ENCODE data around the gene CTNNBL1. TPM values are rescaled to one million over a fixed set of nuclear protein-coding genes. Genes with fewer than 3 reads are reported as not detected.

Gene CTNNBL1
- polyA plus RNA-seq, 6 donors from 2014 or later: 102 to 200 (median 125) TPM

DNA sequence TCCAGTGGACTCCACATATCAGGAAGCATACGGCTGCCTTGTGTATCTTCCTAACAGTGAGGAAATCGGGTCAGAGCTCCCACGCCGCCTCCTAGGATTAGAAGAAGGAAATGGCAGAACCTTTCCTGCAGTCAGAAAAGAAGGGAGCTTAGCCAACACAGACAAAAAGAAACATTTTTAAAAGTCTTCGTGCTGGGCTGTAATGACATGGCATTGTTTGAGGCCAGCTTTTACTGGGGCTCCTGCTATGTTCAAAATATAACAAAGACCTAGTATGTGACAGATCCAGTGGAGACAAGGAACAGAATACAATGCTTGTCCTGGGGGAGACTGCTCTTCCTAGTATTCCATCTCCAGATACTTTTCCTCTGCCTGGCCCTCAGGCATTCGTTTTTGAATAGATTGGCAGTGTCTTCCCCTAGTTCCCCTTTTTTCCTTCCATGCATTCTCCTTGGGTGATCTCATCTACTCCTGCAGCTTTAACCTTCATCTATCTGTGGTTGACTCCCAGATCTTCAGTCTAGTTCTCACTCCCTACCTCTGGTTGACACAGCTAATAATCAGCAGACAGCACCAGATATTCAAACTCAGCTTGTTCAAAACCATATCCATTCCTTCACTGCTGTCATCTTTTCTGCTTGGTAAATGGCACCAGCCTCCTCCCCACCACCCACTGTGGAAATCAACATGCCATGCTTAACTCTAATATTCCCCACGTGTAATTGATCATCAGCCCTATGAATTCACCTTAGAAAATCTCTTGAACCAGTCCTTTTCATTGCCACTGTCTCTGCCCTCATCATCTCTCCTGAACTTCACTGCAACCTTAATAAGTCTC is 114.6 kb downstream of the CTNNBL1 start:
- DNase-seq (no peak), ATAC-seq (ENCODE audit: low read depth in 2 of 2) (no peak)
- no peaks in the 10 kb centered on the region for H3K27me3 Mint-ChIP-seq
- peaks cover 14 to 62% (median 55%) of the 10 kb centered on the region in 3 donors for H3K4me1 Mint-ChIP-seq
- peaks cover 0 to 2% (median 0%) of the 10 kb centered on the region in 7 donors for H3K9me3 Mint-ChIP-seq
- peaks cover 8 to 9% of the 10 kb centered on the region in 2 donors for H3K36me3 Mint-ChIP-seq
- H3K4me3 Mint-ChIP-seq: peak overlapping the region in 1 of 8 donors; percentile 80
- H3K27ac Mint-ChIP-seq: peak overlapping the region; percentile 4 to 90 (median 56)

DNA sequence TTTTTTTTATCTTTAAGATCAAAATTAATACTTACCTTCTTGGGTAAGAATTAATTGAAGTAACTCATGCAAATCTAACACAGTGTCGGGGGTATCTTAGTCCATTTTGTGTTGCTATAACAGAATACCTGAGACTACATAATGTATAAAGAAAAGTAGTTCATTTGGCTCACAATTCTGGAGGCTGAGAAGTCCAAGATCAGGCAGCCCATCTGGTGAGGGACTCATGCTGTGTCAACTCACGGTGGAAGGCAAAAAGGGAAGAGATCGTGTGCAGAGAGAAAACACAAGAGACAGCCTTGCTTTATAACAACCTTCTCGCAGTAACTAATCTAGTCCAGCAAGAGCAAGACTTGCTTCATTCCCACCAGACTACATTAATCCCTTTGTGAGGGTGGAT is 116.2 kb downstream of the CTNNBL1 start:
- no peak for ATAC-seq (ENCODE audit: low read depth in 2 of 2)
- Mint-ChIP-seq H3K4me3 (no peak overlapping the region), H3K27ac (peak overlapping the region in 1 of 6 donors; percentile 80), H3K9me3 (peaks cover 0 to 2% (median 0%) of the 10 kb centered on the region in 7 donors), H3K36me3 (peaks cover 8 to 9% of the 10 kb centered on the region in 2 donors), H3K27me3 (no peaks in the 10 kb centered on the region), H3K4me1 (peaks cover 23 to 57% (median 48%) of the 10 kb centered on the region in 3 donors)
- DNase-seq: no peak

DNA sequence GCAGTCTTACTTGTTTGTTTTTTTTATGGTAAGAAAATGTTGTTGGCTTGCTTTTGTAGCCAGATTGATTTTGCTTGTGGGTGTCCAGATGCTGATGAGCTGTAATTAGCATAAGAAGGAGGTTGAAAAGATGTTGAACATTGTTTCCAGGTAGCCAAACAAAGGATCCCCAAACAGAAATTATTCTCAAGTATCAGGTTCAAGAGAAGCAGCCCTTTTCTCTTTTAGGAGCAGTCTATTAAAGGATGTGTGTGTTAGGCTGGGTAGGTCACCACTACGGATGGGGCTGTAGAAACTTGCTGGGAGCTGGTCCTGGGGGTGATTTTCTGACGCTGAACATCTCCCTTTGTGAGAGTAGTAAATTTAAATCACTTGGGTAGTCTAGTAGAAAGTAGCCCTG is 122.2 kb downstream of the CTNNBL1 start:
- no peak for ATAC-seq (ENCODE audit: low read depth in 2 of 2)
- H3K4me1 Mint-ChIP-seq: peaks cover 31 to 35% (median 33%) of the 10 kb centered on the region in 3 donors
- H3K27me3 Mint-ChIP-seq: no peaks in the 10 kb centered on the region
- H3K9me3 Mint-ChIP-seq: no peaks in the 10 kb centered on the region
- no peak for DNase-seq
- H3K4me3 Mint-ChIP-seq: peak overlapping the region in 1 of 8 donors; percentile 51
- peaks cover 11 to 15% of the 10 kb centered on the region in 2 donors for H3K36me3 Mint-ChIP-seq
- H3K27ac Mint-ChIP-seq: peak overlapping the region in 4 of 6 donors; percentile 14 to 85 (median 38)

GRCh38 chr20:37816726-37817125 is 122.9 kb downstream of the CTNNBL1 start:
- no peak overlapping the region for H3K4me3 Mint-ChIP-seq
- H3K27me3 Mint-ChIP-seq: no peaks in the 10 kb centered on the region
- ATAC-seq (ENCODE audit: low read depth in 2 of 2): no peak
- DNase-seq: no peak
- H3K4me1 Mint-ChIP-seq: peaks cover 31 to 38% (median 33%) of the 10 kb centered on the region in 3 donors
- no peaks in the 10 kb centered on the region for H3K9me3 Mint-ChIP-seq
- peaks cover 15 to 17% of the 10 kb centered on the region in 2 donors for H3K36me3 Mint-ChIP-seq
- peak overlapping the region in 1 of 6 donors; percentile 13 for H3K27ac Mint-ChIP-seq

GRCh38 chr20:37821696-37822095 is 127.9 kb downstream of the CTNNBL1 start:
- DNase-seq (no peak), ATAC-seq (ENCODE audit: low read depth in 2 of 2) (no peak)
- Mint-ChIP-seq H3K9me3 (no peaks in the 10 kb centered on the region), H3K27ac (peak overlapping the region in 1 of 6 donors; percentile 23), H3K4me3 (no peak overlapping the region), H3K36me3 (peaks cover 26 to 28% of the 10 kb centered on the region in 2 donors), H3K27me3 (no peaks in the 10 kb centered on the region), H3K4me1 (peaks cover 16 to 23% (median 20%) of the 10 kb centered on the region in 3 donors)

DNA sequence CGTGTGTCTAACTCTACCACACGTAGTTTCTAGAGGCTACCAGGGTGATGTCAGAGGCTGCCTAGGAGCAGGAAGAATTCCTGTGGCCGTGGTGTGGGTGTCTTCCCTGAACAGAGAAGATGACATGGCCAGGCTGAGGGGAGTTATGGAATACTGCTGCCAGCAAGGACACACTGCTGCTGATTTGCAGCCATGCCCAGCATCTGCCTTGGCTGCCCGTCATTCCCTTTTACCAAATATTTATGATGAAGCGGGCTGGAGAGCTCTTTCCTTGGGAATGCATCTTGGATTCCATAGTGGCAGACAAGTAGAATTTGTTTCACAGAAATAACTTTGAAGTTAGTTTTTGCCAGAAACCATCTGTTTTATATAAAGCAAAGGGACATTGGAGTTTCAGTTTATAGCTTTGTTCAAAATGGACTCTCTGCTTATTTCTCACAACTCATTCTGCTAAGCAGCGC is 128.3 kb downstream of the CTNNBL1 start:
- no peaks in the 10 kb centered on the region for H3K27me3 Mint-ChIP-seq
- H3K4me3 Mint-ChIP-seq: no peak overlapping the region
- H3K27ac Mint-ChIP-seq: peak overlapping the region in 2 of 6 donors; percentile 23 to 40
- DNase-seq (no peak), ATAC-seq (ENCODE audit: low read depth in 2 of 2) (no peak)
- H3K4me1 Mint-ChIP-seq: peaks cover 16 to 23% (median 20%) of the 10 kb centered on the region in 3 donors
- H3K36me3 Mint-ChIP-seq: peaks cover 26 to 28% of the 10 kb centered on the region in 2 donors
- no peaks in the 10 kb centered on the region for H3K9me3 Mint-ChIP-seq

DNA sequence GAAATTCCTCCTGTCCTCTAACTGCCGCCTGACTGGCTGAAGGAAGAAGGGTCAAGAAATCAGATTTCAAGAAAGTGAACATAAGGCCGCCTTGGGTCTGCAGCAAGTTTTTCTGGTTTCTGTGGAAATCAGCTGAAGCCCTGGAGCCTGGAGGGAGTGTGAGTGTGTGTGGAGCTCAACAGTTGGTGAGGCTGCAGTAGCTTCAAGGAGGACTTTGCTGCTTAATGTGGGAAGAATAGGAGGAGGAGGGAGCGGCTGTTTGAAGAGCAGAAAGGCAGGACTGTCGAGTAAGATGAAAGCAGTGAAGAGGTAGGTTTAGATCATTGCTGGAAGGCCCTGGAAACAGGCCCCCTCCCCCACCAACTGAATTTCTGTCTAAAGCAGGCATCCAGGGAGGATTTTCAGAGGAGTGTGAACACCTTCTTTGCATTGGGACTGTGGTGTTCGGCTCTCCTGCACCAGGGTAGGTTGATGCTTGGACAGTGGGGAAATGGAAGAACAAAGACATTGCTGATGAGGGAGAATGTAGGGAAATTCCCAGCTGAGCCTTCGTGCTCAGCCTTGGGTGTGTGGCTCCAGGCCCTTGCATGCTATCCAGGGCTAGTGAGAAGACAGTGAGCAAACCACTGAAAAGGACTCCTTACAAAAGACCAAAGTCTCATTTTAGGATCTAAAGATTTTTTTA is 129.6 kb downstream of the CTNNBL1 start:
- Mint-ChIP-seq H3K4me1 (peaks cover 17 to 29% (median 28%) of the 10 kb centered on the region in 3 donors), H3K4me3 (no peak overlapping the region), H3K27ac (peak overlapping the region in 3 of 6 donors; percentile 11 to 90 (median 86)), H3K9me3 (no peaks in the 10 kb centered on the region), H3K36me3 (peaks cover 24 to 26% of the 10 kb centered on the region in 2 donors), H3K27me3 (no peaks in the 10 kb centered on the region)
- ATAC-seq (ENCODE audit: low read depth in 2 of 2) (no peak), DNase-seq (no peak)

DNA sequence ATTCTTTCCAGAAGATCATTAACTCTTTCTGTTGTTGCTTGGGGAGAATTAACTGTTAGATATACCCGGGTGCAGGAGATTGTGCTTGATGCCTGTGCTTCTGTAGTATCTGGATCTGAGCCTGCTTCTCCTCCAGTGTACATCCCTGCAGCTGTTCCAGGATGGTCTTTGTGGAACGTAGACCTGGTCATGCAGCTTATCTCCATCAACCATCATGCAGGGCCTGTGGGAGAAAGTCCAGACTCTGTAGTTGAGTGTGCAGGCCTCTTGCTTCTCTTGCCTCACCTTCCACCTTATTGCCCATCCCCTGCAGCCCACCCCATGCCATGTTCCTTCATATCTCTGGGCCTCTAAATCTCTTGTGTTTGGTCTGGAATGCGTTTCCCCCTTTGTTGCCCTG is 133.8 kb downstream of the CTNNBL1 start:
- Mint-ChIP-seq H3K36me3 (peaks cover 10 to 11% of the 10 kb centered on the region in 2 donors), H3K27ac (peak overlapping the region in 1 of 6 donors; percentile 86), H3K27me3 (no peaks in the 10 kb centered on the region), H3K9me3 (no peaks in the 10 kb centered on the region), H3K4me3 (no peak overlapping the region), H3K4me1 (peaks cover 26 to 37% (median 35%) of the 10 kb centered on the region in 3 donors)
- no peak for DNase-seq
- ATAC-seq (ENCODE audit: low read depth in 2 of 2): no peak

GRCh38 chr20:37828684-37829083 is 134.9 kb downstream of the CTNNBL1 start:
- DNase-seq (no peak), ATAC-seq (ENCODE audit: low read depth in 2 of 2) (no peak)
- H3K9me3 Mint-ChIP-seq: no peaks in the 10 kb centered on the region
- no peak overlapping the region for H3K4me3 Mint-ChIP-seq
- peak overlapping the region in 2 of 6 donors; percentile 54 to 90 for H3K27ac Mint-ChIP-seq
- H3K4me1 Mint-ChIP-seq: peaks cover 20 to 35% (median 28%) of the 10 kb centered on the region in 3 donors
- peaks cover under 1 to 4% of the 10 kb centered on the region in 2 donors for H3K36me3 Mint-ChIP-seq
- no peaks in the 10 kb centered on the region for H3K27me3 Mint-ChIP-seq

DNA sequence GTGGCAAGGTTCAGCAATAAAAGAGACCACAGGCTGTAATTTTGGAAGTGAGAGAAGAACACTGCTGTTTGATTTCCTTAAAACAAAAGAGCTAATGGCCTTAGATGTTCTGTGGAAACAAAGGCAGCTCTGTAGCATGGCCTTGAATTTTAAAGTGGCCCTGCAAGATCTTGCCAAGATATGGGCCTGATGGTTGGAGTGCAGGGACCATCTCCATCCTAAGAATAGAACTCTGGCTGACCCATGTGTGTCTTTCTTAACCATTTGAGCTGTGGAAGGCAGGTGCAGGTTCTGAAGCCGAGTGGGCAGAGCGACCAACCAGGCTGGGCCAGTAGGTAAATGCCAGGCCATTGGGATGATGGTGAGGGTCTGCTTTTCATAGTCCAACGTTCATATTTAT is 135.3 kb downstream of the CTNNBL1 start:
- DNase-seq (no peak), ATAC-seq (ENCODE audit: low read depth in 2 of 2) (no peak)
- peaks cover 20 to 35% (median 28%) of the 10 kb centered on the region in 3 donors for H3K4me1 Mint-ChIP-seq
- no peaks in the 10 kb centered on the region for H3K27me3 Mint-ChIP-seq
- H3K36me3 Mint-ChIP-seq: peaks cover 0 to 4% of the 10 kb centered on the region in 2 donors
- H3K4me3 Mint-ChIP-seq: no peak overlapping the region
- peak overlapping the region in 3 of 6 donors; percentile 8 to 90 (median 54) for H3K27ac Mint-ChIP-seq
- H3K9me3 Mint-ChIP-seq: no peaks in the 10 kb centered on the region

DNA sequence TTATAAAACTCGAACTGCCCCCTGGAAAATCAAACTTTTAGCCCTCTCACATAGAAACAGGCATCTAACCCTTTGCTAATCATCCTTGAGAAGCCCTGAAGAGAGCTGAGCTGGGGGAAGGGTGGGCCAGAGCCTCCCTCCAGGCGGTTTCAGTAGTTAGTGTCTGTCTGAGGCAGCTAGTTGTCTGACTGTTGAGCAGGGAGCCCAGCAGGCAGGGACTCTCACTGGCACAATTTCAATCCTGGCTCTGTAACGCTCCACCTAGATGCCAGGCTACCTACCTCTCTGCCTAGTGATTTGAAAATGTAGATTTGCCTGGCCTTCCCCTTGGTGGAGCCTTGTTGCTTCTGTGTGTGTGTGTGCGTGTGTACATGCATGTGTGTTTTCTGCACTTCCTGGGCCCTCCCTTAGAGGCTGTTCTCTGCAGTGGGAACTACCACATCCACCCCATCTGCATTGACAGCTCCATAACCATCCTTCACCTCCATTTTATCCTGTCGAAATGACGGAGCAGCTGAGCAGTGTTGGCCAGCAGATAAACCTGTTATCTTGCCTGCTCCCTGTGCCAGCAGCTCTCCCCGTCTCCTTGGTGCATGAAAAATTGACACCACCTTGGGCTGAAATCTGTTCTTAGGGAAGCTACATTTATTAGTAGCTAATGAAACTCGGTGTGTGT is 139.5 kb downstream of the CTNNBL1 start:
- H3K4me1 Mint-ChIP-seq: peaks cover 31 to 50% (median 43%) of the 10 kb centered on the region in 3 donors
- H3K27me3 Mint-ChIP-seq: no peaks in the 10 kb centered on the region
- peaks cover 0 to 4% of the 10 kb centered on the region in 2 donors for H3K36me3 Mint-ChIP-seq
- H3K27ac Mint-ChIP-seq: peak overlapping the region in 2 of 6 donors; percentile 8 to 48
- ATAC-seq (ENCODE audit: low read depth in 2 of 2): no peak
- DNase-seq: no peak
- H3K4me3 Mint-ChIP-seq: no peak overlapping the region
- no peaks in the 10 kb centered on the region for H3K9me3 Mint-ChIP-seq

DNA sequence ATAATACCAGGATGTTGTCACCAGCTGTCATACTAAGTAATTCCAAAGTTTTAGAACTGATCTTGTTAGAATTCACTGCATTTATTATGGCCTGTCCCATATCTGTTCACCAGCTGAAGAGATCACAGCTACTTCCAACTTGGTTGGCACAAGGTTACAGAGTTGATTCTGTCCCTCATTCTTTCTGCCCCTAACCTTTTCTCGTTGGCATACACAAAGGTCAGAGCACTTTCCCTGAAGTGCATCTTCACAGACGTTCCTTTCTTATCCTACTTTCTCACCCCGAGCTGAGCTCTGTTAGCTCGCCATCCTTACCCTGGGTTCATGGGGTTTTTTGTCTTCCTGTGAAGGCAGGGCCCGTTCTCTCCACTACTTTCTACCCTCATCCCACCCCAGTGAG is 143.1 kb downstream of the CTNNBL1 start:
- Mint-ChIP-seq H3K4me1 (peaks cover 24 to 28% (median 24%) of the 10 kb centered on the region in 3 donors), H3K27me3 (no peaks in the 10 kb centered on the region), H3K36me3 (peaks cover 10 to 17% of the 10 kb centered on the region in 2 donors), H3K4me3 (no peak overlapping the region), H3K9me3 (no peaks in the 10 kb centered on the region), H3K27ac (peak overlapping the region in 2 of 6 donors; percentile 18 to 54)
- no peak for ATAC-seq (ENCODE audit: low read depth in 2 of 2)
- no peak for DNase-seq

GRCh38 chr20:37837924-37838323 is 144.1 kb downstream of the CTNNBL1 start:
- peaks cover 19 to 21% of the 10 kb centered on the region in 2 donors for H3K36me3 Mint-ChIP-seq
- no peak overlapping the region for H3K4me3 Mint-ChIP-seq
- no peaks in the 10 kb centered on the region for H3K9me3 Mint-ChIP-seq
- DNase-seq (no peak), ATAC-seq (ENCODE audit: low read depth in 2 of 2) (no peak)
- no peaks in the 10 kb centered on the region for H3K27me3 Mint-ChIP-seq
- H3K27ac Mint-ChIP-seq: peak overlapping the region in 3 of 6 donors; percentile 3 to 75 (median 47)
- H3K4me1 Mint-ChIP-seq: peaks cover 19 to 26% (median 24%) of the 10 kb centered on the region in 3 donors

All from naive B cell (primary cell).